HepG2 (cell line): ENCODE results near the gene MAGI1.

ENCODE experiments used
- CEBPZ ChIP-seq: IDR thresholded peaks from 2 replicates; pipeline ENCODE4 v1.6.1; 2012; ENCODE audit warnings: low read length, improper control_type of control experiment
- CTCF ChIP-seq: sonication (generic); formaldehyde crosslinking; IDR thresholded peaks from 2 replicates; pipeline ENCODE4 v1.5.0; 2020; ENCODE audit warnings: mild to moderate bottlenecking, missing genetic modification reagents, moderate library complexity
- FOXK1 ChIP-seq: sonication (generic); formaldehyde crosslinking; IDR thresholded peaks from 2 replicates; pipeline ENCODE4 v1.4.0; 2020; ENCODE audit warnings: low read depth, missing genetic modification reagents, borderline replicate concordance
- IKZF1 ChIP-seq: fragments of 450-650 bp; IDR thresholded peaks from 2 replicates; pipeline ENCODE4 v1.7.1; 2016
- MAZ ChIP-seq, 2 experiments: sonication (generic) in 1 of 2; formaldehyde crosslinking in 1 of 2; IDR thresholded peaks; 2 replicates each; pipeline versions ENCODE4 v1.5.0 to v1.6.1; 2012 to 2020; ENCODE audit warnings: low read depth in 2 of 2, mild to moderate bottlenecking in 2 of 2, borderline replicate concordance in 1 of 2, improper control_type of control experiment in 1 of 2, low read length in 1 of 2, missing genetic modification reagents in 1 of 2, moderate library complexity in 1 of 2
- MXI1 ChIP-seq: IDR thresholded peaks from 3 replicates; pipeline ENCODE4 v1.6.1; 2012; ENCODE audit warnings: low read depth, low read length, inconsistent platforms, borderline replicate concordance
- NCOA2 ChIP-seq: sonication (generic); formaldehyde crosslinking; IDR thresholded peaks from 2 replicates; pipeline ENCODE4 v1.8.0; 2022; ENCODE audit warnings: inconsistent platforms
- NR2F6 ChIP-seq, 2 experiments: IDR thresholded peaks; 2 replicates each; pipeline ENCODE4 v1.6.1; 2016; ENCODE audit warnings: antibody characterized with exemption in 1 of 2, mild to moderate bottlenecking in 1 of 2
- RORA ChIP-seq: sonication (generic); formaldehyde crosslinking; IDR thresholded peaks from 2 replicates; pipeline ENCODE4 v1.5.0; 2020; ENCODE audit warnings: mild to moderate bottlenecking, missing genetic modification reagents, moderate library complexity
- SMAD9 ChIP-seq: sonication (generic); formaldehyde crosslinking; IDR thresholded peaks from 2 replicates; pipeline ENCODE4 v1.5.1; 2020; ENCODE audit warnings: mild to moderate bottlenecking, missing genetic modification reagents
- ZBED4 ChIP-seq: sonication (generic); formaldehyde crosslinking; IDR thresholded peaks from 2 replicates; pipeline ENCODE4 v1.4.0; 2020; ENCODE audit warnings: missing genetic modification reagents, borderline replicate concordance
- ZNF563 ChIP-seq: sonication (generic); formaldehyde crosslinking; IDR thresholded peaks from 2 replicates; pipeline ENCODE4 v1.8.0; 2022; ENCODE audit warnings: mild to moderate bottlenecking, moderate library complexity, missing genetic modification reagents
- ZNF878 ChIP-seq: sonication (generic); formaldehyde crosslinking; IDR thresholded peaks from 2 replicates; pipeline ENCODE4 v1.8.1; 2023; ENCODE audit warnings: mild to moderate bottlenecking, missing genetic modification reagents, moderate library complexity
- TF ChIP-seq, protein P1 (sequence below): sonication (generic); formaldehyde crosslinking; IDR thresholded peaks from 2 replicates; pipeline ENCODE4 v1.4.0; 2020; ENCODE audit warnings: missing genetic modification reagents

GRCh38 chr3:65706301-65706700, 332.4 kb downstream of the MAGI1 start:
- no peak for TF ChIP-seq CTCF (CRISPR knock-in tag)
- no peak for TF ChIP-seq ZNF878
- TF ChIP-seq, protein P1, sequence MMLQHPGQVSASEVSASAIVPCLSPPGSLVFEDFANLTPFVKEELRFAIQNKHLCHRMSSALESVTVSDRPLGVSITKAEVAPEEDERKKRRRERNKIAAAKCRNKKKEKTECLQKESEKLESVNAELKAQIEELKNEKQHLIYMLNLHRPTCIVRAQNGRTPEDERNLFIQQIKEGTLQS (CRISPR knock-in tag): no peak
- no peak for TF ChIP-seq ZNF563 (CRISPR knock-in tag)
- TF ChIP-seq NR2F6 (IDR thresholded peaks at IDR 0.05): no peak
- no peak for TF ChIP-seq NR2F6 (CRISPR knock-in tag; IDR thresholded peaks at IDR 0.05)
- no peak for TF ChIP-seq CEBPZ
- TF ChIP-seq SMAD9 (CRISPR knock-in tag): no peak
- TF ChIP-seq NCOA2 (CRISPR knock-in tag): no peak
- TF ChIP-seq IKZF1: no peak
- TF ChIP-seq MXI1: no peak
- TF ChIP-seq FOXK1 (CRISPR knock-in tag): no peak
- TF ChIP-seq ZBED4 (CRISPR knock-in tag): no peak
- TF ChIP-seq RORA: no peak
- no peak for TF ChIP-seq MAZ (IDR thresholded peaks at IDR 0.05; ENCODE audit: borderline replicate concordance, low read depth, low read length)
- no peak for TF ChIP-seq MAZ (CRISPR knock-in tag; IDR thresholded peaks at IDR 0.05; ENCODE audit: low read depth)
